ENCODE measurements around the gene PCSK9. TPM values are rescaled to one million over a fixed set of nuclear protein-coding genes. Genes with fewer than 3 reads are reported as not detected.
"Not testable (repeated sequence)": the region's sequence is repeated elsewhere in the genome, so short reads cannot be mapped to it uniquely, and the experiment has no call there.

Gene PCSK9
- polyA plus RNA-seq, 3 donors: 1.1 to 1.6 (median 1.3) TPM

DNA sequence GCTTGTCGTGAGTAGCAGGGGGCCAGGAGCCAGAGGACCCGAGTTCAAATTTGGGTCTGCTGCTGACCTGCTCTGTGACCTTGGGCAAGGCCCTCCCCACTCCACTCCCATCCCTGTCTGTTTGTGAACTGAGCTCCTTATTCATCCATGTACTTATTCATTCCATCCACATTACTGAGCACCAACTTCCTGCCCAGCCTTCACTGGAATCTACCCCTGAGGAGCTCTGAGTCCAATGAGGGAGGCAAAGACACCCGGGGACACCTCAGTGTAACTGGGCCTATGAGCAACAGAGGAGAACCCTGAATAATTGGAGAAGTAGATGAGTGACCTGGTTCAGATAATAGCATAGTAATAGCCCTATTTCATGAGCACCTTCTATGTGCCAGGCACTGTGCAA, 31.7 kb upstream of the PCSK9 start:
- DNase-seq (ENCODE audit: low read depth in 3 of 3, low spot score in 2 of 3): no peak

DNA sequence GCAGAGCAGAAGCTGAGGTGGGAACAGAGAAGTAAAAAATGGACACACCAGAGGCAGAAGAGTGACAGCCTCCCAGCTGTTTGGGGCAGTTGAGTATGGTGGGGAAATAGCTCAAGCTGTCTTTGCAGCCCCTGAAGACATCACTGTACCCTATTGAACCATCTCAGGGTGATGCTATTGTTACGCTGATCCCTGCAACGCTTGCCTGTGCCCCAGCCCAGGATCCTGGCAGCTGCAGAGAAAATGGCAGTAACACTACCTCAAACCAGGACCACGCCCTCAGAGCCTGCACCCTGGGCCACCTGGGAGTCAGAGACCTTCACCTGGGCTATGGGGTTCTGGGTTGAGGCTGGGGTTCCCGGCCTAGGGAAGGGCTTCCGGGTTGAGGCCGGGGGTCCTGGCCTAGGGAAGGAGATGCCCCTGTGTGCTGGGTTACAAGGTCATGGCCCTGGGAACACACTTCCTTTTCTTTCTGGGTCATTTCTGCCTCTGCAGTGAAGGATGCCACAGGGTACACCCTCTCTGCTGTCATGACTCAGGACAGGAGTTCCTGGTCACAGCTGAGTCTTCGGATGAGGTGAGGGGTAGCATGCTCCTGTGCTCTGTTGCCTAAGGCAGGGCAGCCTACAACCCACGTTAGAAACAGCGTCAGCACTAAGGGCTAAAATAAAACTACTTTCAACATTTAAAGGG, 29.0 kb upstream of the PCSK9 start:
- no peak for DNase-seq (ENCODE audit: low read depth in 3 of 3, low spot score in 2 of 3)

DNA sequence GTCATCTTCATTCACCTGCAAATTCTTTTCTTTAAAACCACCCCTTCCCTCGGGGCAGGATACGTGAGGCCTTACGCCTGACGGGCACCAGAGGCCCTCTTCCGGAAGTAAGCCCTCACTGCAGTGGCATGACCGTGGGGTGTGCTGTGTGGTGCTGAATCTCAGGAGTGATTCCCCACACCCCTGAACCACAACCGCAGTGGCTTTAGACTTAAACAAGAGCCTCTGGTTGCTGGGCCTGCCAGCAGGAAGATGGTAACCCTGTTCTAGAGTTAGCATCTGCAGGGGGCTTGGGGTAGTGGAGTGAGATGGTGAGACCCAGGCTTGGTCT, 28.5 kb upstream of the PCSK9 start:
- no peak for DNase-seq (ENCODE audit: low read depth in 3 of 3, low spot score in 2 of 3)

DNA sequence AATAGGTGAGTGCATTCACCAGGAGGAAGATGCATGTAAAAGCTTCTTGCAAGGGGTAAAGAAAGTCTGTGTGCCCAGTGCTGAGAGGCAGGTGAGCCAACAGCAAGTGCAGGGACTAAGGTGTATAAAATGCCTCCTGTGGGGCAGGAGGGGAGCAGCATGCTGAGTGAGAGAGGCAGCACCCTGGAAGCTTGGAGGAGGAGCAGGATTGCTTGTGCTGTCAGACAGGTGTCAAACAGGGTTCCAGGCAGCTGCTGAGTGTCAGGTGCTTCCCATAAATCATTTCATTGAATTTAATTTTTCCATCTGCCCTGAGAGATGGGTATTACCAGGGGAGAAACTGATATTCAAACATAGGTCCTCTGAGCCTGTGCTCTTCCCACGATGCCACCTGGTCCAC, 26.7 kb upstream of the PCSK9 start:
- no peak for DNase-seq (ENCODE audit: low read depth in 3 of 3, low spot score in 2 of 3)

DNA sequence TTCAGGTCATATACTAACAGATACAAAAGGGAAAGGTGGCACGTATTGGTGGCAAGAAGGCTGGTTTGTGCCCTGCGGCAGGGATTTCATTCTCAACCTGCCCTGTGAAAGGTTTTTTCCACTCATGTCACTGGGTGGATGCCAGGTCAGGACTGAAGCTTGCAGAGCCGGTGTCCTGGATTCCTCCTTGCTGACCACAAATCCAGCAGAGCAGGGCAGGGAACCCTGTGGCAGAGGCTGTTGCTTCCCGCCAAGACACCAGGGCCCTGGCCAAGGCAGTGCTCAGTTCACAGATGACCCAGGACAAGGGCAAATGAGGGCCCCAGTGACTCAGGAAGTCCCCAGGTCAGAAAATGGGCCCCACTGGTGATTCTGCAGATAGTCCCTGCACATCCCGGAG, 24.2 kb upstream of the PCSK9 start:
- DNase-seq (ENCODE audit: low read depth in 3 of 3, low spot score in 2 of 3): no peak

DNA sequence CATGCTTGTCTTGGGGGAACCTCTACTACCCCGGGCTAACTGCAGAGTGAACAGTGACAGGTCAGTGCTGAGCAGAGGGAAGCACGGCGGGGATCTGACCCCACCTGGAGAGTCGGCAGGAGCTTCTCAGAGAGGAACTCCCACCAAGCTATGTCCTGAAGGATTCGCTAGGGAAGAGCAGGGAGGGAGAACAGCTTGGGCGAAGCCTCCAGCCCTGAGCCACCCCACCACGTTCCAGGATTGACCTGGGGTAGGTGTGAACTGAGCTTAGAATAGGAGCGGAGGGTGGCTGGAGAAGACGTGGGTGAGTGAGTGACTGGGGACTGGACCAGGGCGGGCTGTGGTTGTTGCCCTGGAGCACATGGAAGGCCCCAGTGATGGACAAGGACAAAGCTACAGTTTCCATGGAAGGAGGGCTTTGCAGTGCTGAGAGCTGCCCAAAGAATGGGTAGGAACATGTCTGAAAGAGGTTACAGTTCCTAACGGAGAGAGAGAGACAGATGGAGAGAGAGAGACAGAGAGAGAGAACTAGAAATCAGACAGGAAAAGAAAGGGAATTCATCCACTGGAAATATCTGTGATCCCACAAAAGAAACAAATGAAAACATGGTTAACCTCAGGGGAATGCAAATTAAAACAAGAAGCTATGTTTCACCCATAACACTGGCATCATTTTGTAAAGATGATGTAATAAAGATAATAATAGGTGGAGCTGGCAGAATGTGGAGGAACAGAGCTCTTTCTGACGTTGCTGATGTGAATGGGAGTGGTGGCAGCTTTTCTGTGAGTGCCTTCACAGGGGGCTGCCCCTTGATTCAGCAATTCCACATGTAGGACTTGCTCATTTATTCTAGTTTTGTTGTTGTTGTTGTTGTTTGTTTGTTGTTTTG, 23.4 kb upstream of the PCSK9 start:
- no peak for DNase-seq (ENCODE audit: low read depth in 3 of 3, low spot score in 2 of 3)

DNA sequence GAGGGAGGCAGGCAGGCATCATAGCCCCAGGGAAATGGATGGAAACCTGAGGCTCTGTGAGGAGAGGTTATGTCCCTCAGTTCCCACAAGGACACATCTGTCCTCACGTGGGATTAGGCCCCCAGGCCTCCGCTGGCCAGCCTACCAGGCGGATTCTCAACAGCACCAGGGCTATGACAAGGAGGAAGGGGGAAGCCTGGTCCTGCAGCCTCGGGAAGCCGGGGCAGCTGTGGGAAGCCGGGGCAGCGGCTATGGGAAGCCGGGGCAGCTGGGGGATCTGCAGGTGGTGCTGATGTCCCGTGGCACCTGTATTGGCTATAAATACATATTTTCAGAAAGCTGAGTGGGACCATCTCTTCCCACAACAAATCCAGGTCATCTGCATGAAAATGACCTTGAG, 21.0 kb upstream of the PCSK9 start:
- DNase-seq (ENCODE audit: low read depth in 3 of 3, low spot score in 2 of 3): no peak

DNA sequence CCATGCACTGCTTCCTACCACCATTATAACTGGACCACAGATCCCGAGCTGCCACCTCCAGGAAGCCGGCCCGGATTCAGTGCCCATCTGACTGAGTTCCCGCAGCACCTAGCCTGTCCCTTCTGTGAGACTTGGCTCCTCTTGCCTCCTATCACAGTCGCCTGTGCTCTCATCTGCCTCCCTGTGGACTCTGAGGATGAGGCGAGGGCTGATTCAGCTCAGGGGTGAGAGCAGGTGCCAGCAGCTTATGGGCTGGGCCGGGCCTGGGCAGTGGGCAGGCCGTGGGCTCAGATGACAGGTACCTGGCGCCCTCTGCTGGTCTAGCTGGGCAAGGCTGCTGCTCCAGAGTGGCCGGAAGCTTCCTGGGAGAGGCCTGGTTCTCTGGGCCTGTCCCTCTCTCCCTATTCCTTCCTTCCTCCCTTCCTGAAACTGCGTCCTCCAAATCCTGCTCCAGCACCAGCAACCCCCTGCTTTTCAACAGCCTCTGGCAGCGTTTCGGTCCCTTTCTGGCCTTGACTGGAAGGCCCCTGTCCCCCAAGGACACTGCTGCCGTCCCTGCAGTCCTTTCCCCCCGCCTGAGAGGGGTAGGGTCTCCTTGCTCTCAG, 17.3 kb upstream of the PCSK9 start:
- DNase-seq (ENCODE audit: low read depth in 3 of 3, low spot score in 2 of 3): peak; percentile 60 to 73 (median 61)

DNA sequence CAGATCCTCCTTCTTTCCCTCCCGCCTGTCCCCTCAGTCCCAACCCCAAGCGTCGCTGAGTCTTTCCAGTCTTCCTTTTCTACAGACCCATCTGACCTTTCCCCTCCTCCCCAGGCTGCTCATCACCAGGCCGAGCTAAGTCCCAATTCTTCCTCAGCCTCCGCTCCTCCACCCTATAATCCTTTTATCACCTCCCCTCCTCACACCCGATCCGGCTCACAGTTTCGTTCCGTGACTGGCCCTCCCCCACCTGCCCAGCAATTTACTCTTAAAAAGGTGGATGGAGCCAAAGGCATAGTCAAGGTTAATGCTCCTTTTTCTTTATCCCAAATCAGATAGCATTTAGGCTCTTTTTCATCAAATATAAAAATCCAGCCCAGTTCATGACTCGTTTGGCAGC, 15.2 kb upstream of the PCSK9 start:
- DNase-seq (ENCODE audit: low read depth in 3 of 3, low spot score in 2 of 3): not testable (repeated sequence)

DNA sequence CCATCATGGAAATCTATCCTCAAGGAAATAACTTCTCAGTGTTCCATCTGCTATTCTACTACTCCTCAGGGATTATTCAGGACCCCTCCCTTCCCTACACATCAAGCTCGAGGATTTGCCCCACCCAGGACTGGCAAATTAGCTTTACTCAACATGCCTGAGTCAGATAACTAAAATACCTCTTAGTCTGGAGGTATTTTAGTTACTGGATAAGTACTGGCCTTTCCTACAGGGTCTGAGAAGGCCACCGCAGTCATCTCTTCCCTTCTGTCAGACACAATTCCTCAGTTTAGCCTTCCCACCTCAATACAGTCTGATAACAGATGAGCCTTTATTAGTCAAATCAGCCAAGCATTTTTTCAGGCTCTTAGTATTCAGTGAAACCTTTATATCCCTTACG, 12.7 kb upstream of the PCSK9 start:
- DNase-seq (ENCODE audit: low read depth in 3 of 3, low spot score in 2 of 3): not testable (repeated sequence)

DNA sequence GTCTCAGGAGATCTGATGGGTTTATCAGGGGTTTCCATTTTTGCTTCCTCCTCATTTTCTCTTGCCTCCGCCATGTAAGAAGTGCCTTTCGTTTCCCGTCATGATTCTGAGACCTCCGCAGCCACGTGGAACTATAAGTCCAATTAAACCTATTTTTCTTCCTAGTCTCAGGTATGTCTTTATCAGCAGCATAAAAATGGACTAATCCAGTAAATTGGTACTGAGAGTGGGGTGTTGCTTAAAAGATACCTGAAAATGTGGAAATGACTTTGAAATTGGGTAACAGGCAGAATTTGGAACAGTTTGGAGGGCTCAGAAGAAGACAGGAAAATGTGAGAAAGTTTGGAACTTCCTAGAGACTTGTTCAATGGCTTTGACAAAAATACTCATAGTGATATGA, 8.2 kb upstream of the PCSK9 start:
- DNase-seq (ENCODE audit: low read depth in 3 of 3, low spot score in 2 of 3): not testable (repeated sequence)

DNA sequence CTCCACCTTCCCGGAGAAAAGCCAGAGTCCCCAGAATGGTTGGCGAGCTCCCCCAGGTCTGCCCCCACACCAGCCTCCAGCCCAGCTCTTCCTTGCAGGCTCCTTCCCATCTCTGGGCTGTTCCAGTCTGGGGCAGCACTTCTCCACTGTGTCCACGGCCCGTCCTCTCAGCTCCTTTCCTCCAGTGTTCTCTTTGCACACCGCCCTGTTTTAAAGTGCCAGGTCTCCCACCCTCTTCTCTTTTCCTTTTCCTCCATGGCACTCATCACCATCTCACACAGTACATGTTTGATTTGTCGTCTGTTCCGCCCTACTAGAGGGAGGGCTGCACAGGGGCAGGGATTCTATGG, 6.1 kb upstream of the PCSK9 start:
- DNase-seq (ENCODE audit: low read depth in 3 of 3, low spot score in 2 of 3): no peak

DNA sequence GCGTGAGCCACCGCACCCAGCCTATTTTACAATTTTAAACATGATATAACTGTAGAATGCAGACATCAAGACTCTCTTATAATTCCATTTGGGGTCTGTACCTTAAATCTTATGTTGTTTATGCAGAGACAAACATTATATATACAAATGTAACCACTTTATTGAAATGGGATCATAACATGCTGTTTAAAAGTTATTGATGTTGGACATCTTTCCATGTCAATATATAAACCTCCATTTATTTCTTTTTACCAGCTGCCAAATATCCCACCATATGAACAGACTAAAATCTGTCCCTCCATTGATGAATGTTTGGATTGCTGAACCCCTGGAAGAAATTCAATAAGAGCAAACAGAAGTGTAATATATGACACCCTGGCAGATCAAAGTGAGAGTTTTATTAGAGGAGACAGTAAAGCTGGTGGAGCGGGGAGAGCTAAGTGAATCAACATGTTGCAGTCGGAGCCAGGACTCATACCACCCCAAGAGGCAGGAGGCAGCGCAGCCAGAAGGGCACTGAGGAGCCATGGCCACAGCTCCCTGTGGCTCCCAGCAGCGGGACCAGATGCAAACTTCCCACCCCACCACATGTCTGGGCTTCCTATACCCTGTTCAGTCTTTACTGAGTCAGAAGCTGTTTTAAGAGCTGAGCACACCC, 4.7 kb upstream of the PCSK9 start:
- no peak for DNase-seq (ENCODE audit: low read depth in 3 of 3, low spot score in 2 of 3)

DNA sequence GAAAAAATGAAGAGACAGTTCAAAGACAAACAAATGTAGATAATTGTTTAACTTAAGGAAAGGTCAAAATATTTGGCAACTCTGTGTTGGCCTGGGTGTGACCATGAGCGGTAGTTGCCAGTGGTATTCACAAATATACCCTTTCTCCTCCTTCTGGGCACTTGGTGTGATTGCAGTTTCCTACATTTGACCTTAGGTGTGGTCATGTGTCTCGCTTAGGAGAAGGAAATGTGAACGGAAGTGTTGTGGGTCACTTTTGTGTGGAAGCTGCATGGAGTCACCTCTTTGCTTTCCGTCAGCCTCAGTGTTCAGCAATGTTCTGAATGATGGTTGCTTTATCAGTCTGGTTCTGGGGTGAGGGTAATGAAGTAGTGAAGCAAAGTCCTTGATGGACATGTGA, 3.4 kb upstream of the PCSK9 start:
- DNase-seq (ENCODE audit: low read depth in 3 of 3, low spot score in 2 of 3): no peak

DNA sequence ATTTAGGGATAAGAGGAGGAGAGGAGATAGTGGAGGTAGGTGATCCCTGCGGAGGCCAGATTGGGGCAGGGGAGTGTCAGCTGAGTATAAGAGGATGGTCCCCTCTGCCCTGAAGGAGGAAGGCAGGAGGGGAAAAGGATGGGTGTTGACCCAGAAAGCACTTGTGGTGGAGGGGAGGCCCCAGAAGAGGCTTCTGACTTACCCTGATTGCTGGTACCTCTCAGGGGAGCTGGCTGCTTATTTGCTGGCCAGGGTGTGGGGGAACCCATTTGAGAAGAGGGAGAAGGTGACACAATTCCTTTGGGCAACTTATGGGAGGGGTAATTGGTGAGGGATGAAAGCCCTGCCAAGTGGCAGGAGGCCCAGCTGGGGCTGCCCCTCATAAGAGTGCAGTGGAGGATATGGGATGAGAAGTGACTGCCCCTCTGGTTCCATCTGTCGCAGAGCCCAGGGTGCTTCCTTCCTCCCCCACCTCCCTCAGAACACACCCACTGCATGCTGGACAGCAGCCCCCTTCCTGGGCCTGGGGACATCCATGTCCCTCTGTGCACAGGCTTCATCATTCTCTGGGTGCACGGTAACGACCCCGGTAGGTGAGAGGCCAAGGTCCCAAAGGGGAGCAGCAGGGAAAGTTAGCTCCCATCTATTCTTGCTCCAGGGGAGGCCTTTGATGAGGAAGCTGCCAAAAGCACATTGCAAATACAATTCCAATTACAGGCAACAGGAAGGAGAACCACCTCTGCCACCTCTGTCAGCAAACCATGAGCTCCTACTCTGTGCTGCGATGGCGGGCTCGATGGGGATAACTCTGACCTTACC, 1.4 kb upstream of the PCSK9 start:
- DNase-seq (ENCODE audit: low read depth in 3 of 3, low spot score in 2 of 3): no peak

DNA sequence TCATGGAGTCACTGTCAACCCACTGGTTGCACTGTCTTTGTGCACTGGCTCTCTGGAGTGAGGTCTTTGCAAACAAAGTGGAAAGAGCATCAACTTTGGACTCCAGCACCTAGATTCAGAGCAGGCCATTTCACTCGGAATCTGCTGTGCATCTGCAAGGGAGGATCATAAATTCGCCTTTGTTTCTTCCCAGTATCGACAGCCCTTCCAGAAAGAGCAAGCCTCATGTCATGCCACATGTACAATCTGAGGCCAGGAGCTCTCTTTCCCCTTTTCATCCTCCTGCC, 853 bp upstream of the PCSK9 start:
- no peak for DNase-seq (ENCODE audit: low read depth in 3 of 3, low spot score in 2 of 3)

DNA sequence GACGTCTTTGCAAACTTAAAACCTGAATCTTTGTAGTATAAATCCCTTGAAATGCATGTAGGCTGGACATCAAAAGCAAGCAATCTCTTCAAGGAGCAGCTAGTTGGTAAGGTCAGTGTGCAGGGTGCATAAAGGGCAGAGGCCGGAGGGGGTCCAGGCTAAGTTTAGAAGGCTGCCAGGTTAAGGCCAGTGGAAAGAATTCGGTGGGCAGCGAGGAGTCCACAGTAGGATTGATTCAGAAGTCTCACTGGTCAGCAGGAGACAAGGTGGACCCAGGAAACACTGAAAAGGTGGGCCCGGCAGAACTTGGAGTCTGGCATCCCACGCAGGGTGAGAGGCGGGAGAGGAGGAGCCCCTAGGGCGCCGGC, 390 bp upstream of the PCSK9 start:
- no peak for DNase-seq (ENCODE audit: low read depth in 3 of 3, low spot score in 2 of 3)

DNA sequence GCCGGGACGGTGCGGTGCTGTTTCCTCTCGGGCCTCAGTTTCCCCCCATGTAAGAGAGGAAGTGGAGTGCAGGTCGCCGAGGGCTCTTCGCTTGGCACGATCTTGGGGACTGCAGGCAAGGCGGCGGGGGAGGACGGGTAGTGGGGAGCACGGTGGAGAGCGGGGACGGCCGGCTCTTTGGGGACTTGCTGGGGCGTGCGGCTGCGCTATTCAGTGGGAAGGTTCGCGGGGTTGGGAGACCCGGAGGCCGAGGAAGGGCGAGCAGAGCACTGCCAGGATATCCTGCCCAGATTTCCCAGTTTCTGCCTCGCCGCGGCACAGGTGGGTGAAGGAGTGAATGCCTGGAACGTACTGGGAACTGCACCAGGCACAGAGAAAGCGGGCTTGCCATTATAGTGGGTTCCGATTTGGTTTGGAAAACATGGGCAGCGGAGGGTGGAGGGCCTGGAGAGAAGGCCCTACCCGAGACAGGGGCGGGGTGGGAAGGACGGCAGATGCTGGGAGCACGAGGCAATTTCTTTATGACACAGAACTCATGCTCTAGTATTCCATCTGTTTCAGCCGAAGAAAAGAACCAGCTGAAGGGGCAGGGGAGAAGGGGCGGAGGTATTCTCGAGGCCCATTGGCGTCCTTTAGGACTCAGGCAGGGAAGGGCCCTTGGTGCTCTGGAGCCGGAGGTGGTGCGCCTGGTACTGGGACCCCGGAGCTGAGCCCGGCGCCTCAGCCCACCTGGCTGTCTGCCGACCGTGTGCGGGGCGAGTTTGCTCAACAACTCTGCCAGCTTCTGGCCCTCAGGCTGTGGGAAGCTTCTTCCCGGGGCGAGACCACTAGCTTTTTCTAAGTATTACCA, 960 bp downstream of the PCSK9 start:
- DNase-seq (ENCODE audit: low read depth in 3 of 3, low spot score in 2 of 3): no peak

DNA sequence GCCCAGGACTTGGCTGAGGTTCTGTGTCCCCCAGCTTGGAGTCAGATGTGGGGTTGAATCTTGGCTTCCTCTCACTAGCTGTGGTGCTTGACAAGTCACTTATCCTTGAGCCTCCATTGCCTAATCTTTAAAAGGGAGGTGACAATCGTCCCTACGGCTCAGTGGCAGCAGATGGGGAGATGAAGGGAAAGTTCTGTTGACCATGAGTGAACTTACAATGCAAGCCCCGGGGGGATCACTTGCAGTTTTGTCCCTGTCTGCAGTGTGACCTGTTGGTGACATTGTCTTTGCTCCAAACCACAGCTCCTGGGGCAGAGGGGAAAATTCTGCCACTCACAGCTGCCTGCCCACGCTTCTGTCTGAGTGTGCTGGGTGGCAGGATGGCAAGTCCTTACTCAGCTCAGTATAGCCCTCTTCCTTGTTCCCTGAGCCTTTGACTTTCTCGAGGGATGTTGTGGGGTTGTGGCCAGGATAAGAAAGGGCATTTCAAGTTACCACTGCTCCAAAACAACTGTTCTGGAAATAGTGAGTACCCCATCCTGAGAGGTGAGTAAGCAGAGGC, 1.7 kb downstream of the PCSK9 start:
- no peak for DNase-seq (ENCODE audit: low read depth in 3 of 3, low spot score in 2 of 3)

DNA sequence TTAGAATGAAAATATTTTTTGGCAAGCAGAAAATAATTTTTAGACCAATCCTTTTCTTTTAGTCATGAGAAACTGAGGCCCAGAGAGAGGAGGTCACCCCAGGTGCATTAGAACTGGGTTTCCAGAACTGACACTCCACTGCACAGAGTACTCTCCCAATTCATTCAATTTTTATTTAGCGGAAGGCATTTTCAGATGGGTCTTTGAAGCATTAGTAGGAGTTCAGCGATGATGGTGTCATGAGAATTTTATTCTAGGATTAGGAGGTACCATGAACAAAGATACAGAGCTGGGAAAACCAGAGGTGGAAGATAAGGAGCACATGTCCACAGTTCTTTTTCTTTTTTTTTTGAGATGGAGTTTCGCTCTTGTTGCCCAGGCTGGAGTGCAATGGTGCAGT, 2.3 kb downstream of the PCSK9 start:
- no peak for DNase-seq (ENCODE audit: low read depth in 3 of 3, low spot score in 2 of 3)
